HG02852 (cell line): ENCODE measurements around the gene CAPRIN1.
A peak's percentile ranks its signal among the peaks of the same experiment; 100 is the strongest.

Experiments used
- ATAC-seq: cut with Tn5 transposase; IDR thresholded peaks from one replicate; pipeline ENCODE4 v1.9.1; 2021; ENCODE audit warnings: mild to moderate bottlenecking, moderate library complexity; ENCODE audit not compliant: unreplicated experiment

The CAPRIN1 gene

DNA sequence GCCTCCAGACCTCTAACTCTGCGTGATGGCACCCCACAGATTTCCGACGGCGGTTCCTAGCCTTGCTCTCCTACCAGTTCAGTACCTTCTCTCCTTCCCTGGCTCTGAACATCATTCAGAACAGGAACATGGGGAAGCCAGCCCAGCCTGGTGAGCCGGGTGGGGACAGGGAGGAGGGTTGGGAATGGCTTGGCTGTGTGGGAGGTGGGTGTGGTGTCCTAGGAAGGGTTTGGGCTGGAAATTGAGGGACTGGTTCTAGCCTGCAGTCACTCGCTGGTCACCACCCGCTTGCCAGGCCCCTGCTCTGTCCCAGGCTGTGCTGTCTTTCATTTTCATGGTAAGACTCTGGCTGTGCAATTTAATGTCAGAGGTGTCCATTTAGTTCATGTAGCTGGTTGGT is 87.8 kb downstream of the CAPRIN1 start:
- ATAC-seq, result no peak

- ATAC-seq, result no peak
Observed at GRCh38 chr11:34140149-34140548, 88.6 kb downstream of the CAPRIN1 start.

DNA sequence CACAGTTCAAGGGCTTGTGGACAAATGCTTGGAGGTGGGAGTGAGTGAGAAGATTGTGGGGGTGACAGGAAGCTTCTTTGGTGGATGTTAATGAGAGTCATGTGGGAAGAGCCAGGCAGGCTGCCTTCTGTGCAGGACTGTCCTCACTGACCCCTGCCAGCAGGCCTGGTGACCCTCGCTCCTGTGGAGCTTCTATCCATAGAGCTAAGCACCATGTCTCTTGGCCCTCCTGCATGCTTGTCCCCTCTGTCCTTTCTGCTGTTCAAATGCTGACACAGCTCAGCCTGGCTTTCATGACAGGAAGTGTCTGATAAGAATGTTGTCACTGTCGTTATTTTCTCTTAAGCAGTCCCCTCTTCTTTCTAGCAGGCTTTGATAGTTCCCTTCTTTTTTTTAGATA is 91.5 kb downstream of the CAPRIN1 start:
- no peak for ATAC-seq

DNA sequence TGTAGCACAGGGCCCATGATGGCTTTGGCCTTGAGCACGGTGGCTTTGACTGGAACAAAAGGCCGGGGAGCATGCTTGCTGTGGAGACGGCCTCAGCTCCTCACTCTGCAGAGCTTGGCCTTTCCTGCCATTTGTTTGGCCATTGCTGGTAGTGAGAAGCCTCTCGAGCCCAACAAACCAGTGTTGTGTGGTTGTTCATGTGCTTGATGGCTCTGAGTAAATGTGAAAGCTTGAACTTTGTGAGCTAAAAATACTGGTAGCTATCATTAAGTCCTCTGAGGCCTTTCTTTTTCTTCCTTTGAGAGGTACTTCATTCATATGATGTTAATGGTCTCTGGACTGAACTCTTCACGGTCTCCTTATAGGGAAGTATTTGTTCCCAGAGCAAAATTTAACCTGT is 93.5 kb downstream of the CAPRIN1 start:
- ATAC-seq, result peak; percentile 70

GRCh38 chr11:34145847-34146381 is 94.4 kb downstream of the CAPRIN1 start:
- peak; percentile 53 for ATAC-seq

- ATAC-seq, result no peak
Observed at GRCh38 chr11:34146411-34146810, 94.9 kb downstream of the CAPRIN1 start.

GRCh38 chr11:34146866-34147265 is 95.3 kb downstream of the CAPRIN1 start:
- no peak for ATAC-seq

GRCh38 chr11:34147581-34147980 is 96.0 kb downstream of the CAPRIN1 start:
- ATAC-seq, result no peak

DNA sequence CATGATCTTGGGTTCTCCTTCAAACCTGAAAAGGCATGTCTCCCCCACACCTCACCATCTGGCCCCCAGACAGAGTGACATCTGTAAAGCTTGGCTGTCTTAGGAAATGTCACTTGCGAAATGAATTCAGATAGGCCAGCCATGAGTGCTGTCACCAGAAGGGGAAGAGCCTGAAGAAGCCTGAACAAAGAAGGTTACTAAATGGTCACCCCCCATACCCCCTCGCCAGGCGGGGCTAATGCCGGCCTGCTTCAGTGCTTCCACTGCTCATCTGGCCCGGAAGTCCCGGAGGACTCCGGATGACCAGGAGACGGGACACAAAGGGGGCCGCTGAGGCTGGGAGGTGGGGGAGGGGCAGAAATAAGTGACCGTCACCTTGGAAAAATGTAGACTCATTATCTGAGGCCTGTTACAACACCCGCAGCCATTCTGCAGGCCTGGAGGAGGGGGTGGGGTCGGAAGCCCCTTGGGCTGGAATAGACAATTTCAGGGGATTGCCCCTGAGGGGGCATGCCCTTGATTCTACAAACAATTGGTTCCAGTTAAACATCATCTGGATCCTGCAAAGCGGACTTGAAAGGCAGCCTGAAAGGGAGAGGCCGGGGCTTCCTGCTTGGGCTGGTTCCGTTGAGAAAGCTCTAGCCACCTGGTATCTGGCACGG is 97.1 kb downstream of the CAPRIN1 start:
- no peak for ATAC-seq

- ATAC-seq, result no peak
Observed at GRCh38 chr11:34149274-34149673, 97.7 kb downstream of the CAPRIN1 start.

GRCh38 chr11:34149786-34150185 is 98.3 kb downstream of the CAPRIN1 start:
- no peak for ATAC-seq

DNA sequence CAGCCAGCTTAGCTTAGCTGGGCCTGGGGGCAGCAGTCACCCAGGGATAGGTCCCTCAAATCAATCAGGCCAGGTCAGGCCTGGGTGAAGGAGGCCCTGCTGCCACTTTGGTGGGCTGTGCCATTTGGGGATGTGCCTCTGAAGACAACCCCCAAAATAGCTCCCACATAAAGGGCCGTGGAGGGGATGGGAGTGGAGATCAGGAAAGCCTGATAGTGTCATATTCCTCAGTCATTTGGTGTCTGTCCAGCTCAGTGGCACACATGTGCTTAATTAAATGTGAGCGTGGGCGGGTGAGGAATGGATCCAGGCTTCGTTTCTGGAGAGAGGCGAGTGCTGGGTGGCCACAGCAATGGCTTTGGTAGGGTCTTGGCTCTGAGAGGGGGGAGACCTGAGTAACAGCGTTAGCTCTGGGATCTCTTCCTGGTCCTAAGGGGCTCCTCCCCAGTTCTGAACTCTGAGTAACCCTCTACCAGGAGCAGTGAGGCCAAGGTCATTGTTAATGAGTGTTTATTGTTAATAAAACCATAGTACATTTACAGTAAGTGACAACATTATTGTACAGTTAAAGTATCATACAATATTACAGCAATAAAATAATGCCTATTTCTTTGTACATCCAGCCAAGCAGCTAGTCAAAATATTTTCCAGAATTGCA is 99.1 kb downstream of the CAPRIN1 start:
- ATAC-seq, result no peak
